Measurements from ENCODE around the gene TMSB10. TPM values are rescaled to one million over a fixed set of nuclear protein-coding genes. Genes with fewer than 3 reads are reported as not detected.
"Not testable (repeated sequence)": the region's sequence is repeated elsewhere in the genome, so short reads cannot be mapped to it uniquely, and the experiment has no call there.

TMSB10 gene
- polyA plus RNA-seq, 1 donor from 2014 or later = 6,394 TPM

GRCh38 chr2:84904151-84904550, 1.3 kb upstream of the TMSB10 start:
- no peaks in the 10 kb centered on the region for H3K27me3 Mint-ChIP-seq
- peaks cover 0 to 2% (median 0%) of the 10 kb centered on the region in 3 donors for H3K9me3 Mint-ChIP-seq
- H3K4me3 Mint-ChIP-seq = peak overlapping the region; percentile 92 to 99 (median 96)
- H3K4me1 Mint-ChIP-seq = peaks cover 30 to 38% (median 32%) of the 10 kb centered on the region in 3 donors
- peak overlapping the region; percentile 39 to 89 (median 86) for H3K27ac Mint-ChIP-seq
- peaks cover 3% of the 10 kb centered on the region for H3K36me3 Mint-ChIP-seq

- Mint-ChIP-seq H3K4me1 (peaks cover 32 to 44% (median 33%) of the 10 kb centered on the region in 3 donors), H3K27ac (peak overlapping the region; percentile 87 to 89 (median 87)), H3K27me3 (no peaks in the 10 kb centered on the region), H3K36me3 (peaks cover 6% of the 10 kb centered on the region), H3K9me3 (peaks cover 0 to 6% (median 0%) of the 10 kb centered on the region in 3 donors), H3K4me3 (peak overlapping the region; percentile 92 to 99 (median 96))
Measured at GRCh38 chr2:84904717-84905174, 710 bp upstream of the TMSB10 start.

- H3K36me3 Mint-ChIP-seq = peaks cover 10% of the 10 kb centered on the region
- peaks cover 0 to 7% (median 1%) of the 10 kb centered on the region in 3 donors for H3K9me3 Mint-ChIP-seq
- peak overlapping the region; percentile 92 to 99 (median 95) for H3K4me3 Mint-ChIP-seq
- H3K27me3 Mint-ChIP-seq = no peaks in the 10 kb centered on the region
- H3K27ac Mint-ChIP-seq = peak overlapping the region; percentile 87 to 96 (median 89)
- peaks cover 29 to 42% (median 30%) of the 10 kb centered on the region in 3 donors for H3K4me1 Mint-ChIP-seq
Measured at GRCh38 chr2:84906108-84906899, 848 bp downstream of the TMSB10 start.

- peak overlapping the region; percentile 92 to 99 (median 95) for H3K4me3 Mint-ChIP-seq
- H3K4me1 Mint-ChIP-seq = peaks cover 29 to 42% (median 30%) of the 10 kb centered on the region in 3 donors
- peaks cover 10% of the 10 kb centered on the region for H3K36me3 Mint-ChIP-seq
- H3K27me3 Mint-ChIP-seq = no peaks in the 10 kb centered on the region
- peak overlapping the region; percentile 87 to 96 (median 89) for H3K27ac Mint-ChIP-seq
- peaks cover 0 to 5% (median 1%) of the 10 kb centered on the region in 3 donors for H3K9me3 Mint-ChIP-seq
Measured at GRCh38 chr2:84906900-84907714, 1.7 kb downstream of the TMSB10 start.

- Mint-ChIP-seq H3K4me3 (peak overlapping the region; percentile 53 to 99 (median 85)), H3K36me3 (peaks cover 12% of the 10 kb centered on the region), H3K27ac (peak overlapping the region; percentile 31 to 93 (median 89)), H3K9me3 (peaks cover 0 to 5% (median 1%) of the 10 kb centered on the region in 3 donors), H3K27me3 (no peaks in the 10 kb centered on the region), H3K4me1 (peaks cover 27 to 35% (median 34%) of the 10 kb centered on the region in 3 donors)
Measured at GRCh38 chr2:84908948-84909713, 3.7 kb downstream of the TMSB10 start.

GRCh38 chr2:84911135-84911678, 5.8 kb downstream of the TMSB10 start:
- H3K4me1 Mint-ChIP-seq = peaks cover 23 to 32% (median 29%) of the 10 kb centered on the region in 3 donors
- H3K27ac Mint-ChIP-seq = no peak overlapping the region
- H3K4me3 Mint-ChIP-seq = no peak overlapping the region
- H3K36me3 Mint-ChIP-seq = peaks cover 12% of the 10 kb centered on the region
- H3K9me3 Mint-ChIP-seq = peaks cover 0 to 5% (median 1%) of the 10 kb centered on the region in 3 donors
- no peaks in the 10 kb centered on the region for H3K27me3 Mint-ChIP-seq

- peak overlapping the region in 1 of 3 donors; percentile 17 for H3K27ac Mint-ChIP-seq
- peaks cover 19 to 21% (median 20%) of the 10 kb centered on the region in 3 donors for H3K4me1 Mint-ChIP-seq
- H3K27me3 Mint-ChIP-seq = no peaks in the 10 kb centered on the region
- peaks cover 0 to 5% (median 1%) of the 10 kb centered on the region in 3 donors for H3K9me3 Mint-ChIP-seq
- H3K4me3 Mint-ChIP-seq = no peak overlapping the region
- peaks cover 10% of the 10 kb centered on the region for H3K36me3 Mint-ChIP-seq
Measured at GRCh38 chr2:84912984-84913383, 7.5 kb downstream of the TMSB10 start.

- H3K4me1 Mint-ChIP-seq = peaks cover 12 to 18% (median 16%) of the 10 kb centered on the region in 3 donors
- H3K36me3 Mint-ChIP-seq = peaks cover 7% of the 10 kb centered on the region
- H3K4me3 Mint-ChIP-seq = peak overlapping the region in 1 of 4 donors; percentile 11
- no peaks in the 10 kb centered on the region for H3K27me3 Mint-ChIP-seq
- peak overlapping the region in 1 of 3 donors; percentile 41 for H3K27ac Mint-ChIP-seq
- peaks cover 0 to 4% (median 1%) of the 10 kb centered on the region in 3 donors for H3K9me3 Mint-ChIP-seq
Measured at GRCh38 chr2:84914334-84914733, 8.9 kb downstream of the TMSB10 start.

- not testable (repeated sequence) for H3K4me3 Mint-ChIP-seq, H3K27ac Mint-ChIP-seq
Measured at GRCh38 chr2:84915675-84916074, 10.2 kb downstream of the TMSB10 start.

GRCh38 chr2:84917821-84918220, 12.4 kb downstream of the TMSB10 start:
- H3K36me3 Mint-ChIP-seq, H3K4me3 Mint-ChIP-seq, H3K27ac Mint-ChIP-seq, H3K9me3 Mint-ChIP-seq, H3K27me3 Mint-ChIP-seq: not testable (repeated sequence)
- peaks cover 13 to 28% (median 21%) of the 10 kb centered on the region in 3 donors for H3K4me1 Mint-ChIP-seq

More at GRCh38 chr2:84915675-84916074, 10.2 kb downstream of the TMSB10 start:
- H3K4me1 Mint-ChIP-seq = peaks cover 13 to 26% (median 21%) of the 10 kb centered on the region in 3 donors
- not testable (repeated sequence) for H3K36me3 Mint-ChIP-seq, H3K27me3 Mint-ChIP-seq, H3K9me3 Mint-ChIP-seq

- H3K4me3 Mint-ChIP-seq = no peak overlapping the region
- peak overlapping the region in 1 of 3 donors; percentile 47 for H3K27ac Mint-ChIP-seq
- peaks cover 13 to 28% (median 21%) of the 10 kb centered on the region in 3 donors for H3K4me1 Mint-ChIP-seq
Measured at GRCh38 chr2:84918430-84918829, 13.0 kb downstream of the TMSB10 start.

GRCh38 chr2:84919885-84920580, 14.6 kb downstream of the TMSB10 start:
- Mint-ChIP-seq H3K4me1 (peaks cover 16 to 36% (median 32%) of the 10 kb centered on the region in 3 donors), H3K27me3 (no peaks in the 10 kb centered on the region), H3K36me3 (peaks cover 4% of the 10 kb centered on the region), H3K4me3 (peak overlapping the region; percentile 3 to 91 (median 80)), H3K27ac (peak overlapping the region; percentile 6 to 95 (median 8)), H3K9me3 (no peaks in the 10 kb centered on the region)

More at GRCh38 chr2:84918430-84918829, 13.0 kb downstream of the TMSB10 start:
- Mint-ChIP-seq H3K27me3 (no peaks in the 10 kb centered on the region), H3K36me3 (peaks cover 2% of the 10 kb centered on the region), H3K9me3 (no peaks in the 10 kb centered on the region)

- H3K27me3 Mint-ChIP-seq = no peaks in the 10 kb centered on the region
- peaks cover 35 to 49% (median 43%) of the 10 kb centered on the region in 3 donors for H3K4me1 Mint-ChIP-seq
- H3K27ac Mint-ChIP-seq = no peak overlapping the region
- no peaks in the 10 kb centered on the region for H3K9me3 Mint-ChIP-seq
- peaks cover 4% of the 10 kb centered on the region for H3K36me3 Mint-ChIP-seq
- H3K4me3 Mint-ChIP-seq = no peak overlapping the region
Measured at GRCh38 chr2:84923009-84923408, 17.6 kb downstream of the TMSB10 start.
